Gastroesophageal sphincter (tissue), 3 donors: ENCODE data around the gene CD300LG.

Source experiments
- POLR2A ChIP-seq, 2 donors: fragments of 450-650 bp; IDR thresholded peaks; one replicate each; pipeline ENCODE4 v1.6.1; 2017; ENCODE audit warnings: antibody characterized with exemption in 2 of 2, mild to moderate bottlenecking in 2 of 2, moderate library complexity in 1 of 2
- POLR2AphosphoS5 ChIP-seq: sonication (generic); formaldehyde crosslinking; IDR thresholded peaks from one replicate; pipeline ENCODE4 v1.6.1; 2017; ENCODE audit warnings: antibody characterized with exemption
- TF ChIP-seq, protein P1 (sequence below), 4 experiments: fragments of 200-600 bp in 2 of 4; fragments of 450-650 bp in 2 of 4; sonication (generic) in 1 of 4; IDR thresholded peaks; one replicate each; pipeline ENCODE4 v1.5.1; 2017 to 2019; ENCODE audit warnings: antibody characterized with exemption in 4 of 4, mild to moderate bottlenecking in 2 of 4, moderate library complexity in 2 of 4

DNA sequence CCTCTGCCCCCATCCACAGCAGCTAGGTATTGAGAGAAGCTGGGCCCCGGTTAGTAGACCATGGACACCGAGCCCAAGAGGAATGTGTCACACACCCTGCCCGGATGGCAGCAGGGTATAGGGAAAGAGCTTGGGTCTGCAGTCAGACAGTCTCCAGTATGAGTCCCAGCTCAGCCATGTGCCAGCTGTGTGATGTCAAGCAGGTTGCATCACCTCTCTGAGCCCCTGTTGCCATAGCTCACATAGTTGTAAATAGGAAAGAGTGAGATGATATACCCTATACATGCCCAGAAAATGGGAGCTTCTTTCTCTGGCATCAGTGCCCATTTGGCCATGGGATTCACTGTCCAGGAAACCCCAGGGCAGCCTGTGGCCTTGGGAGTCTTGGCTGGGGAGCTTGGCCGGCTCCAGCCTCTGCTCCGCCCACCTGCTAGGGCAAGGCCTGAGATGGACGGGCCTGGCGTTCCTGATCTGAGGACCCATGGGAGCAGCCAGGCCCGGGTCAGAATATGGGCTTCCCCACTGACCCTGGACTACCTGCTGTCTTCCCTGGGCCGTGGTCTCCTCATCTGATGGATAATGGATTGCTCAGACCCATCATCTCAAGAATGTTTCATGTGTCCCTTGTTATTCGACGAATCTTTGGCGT, 13.2 kb downstream of the CD300LG start:
- TF ChIP-seq, protein P1, sequence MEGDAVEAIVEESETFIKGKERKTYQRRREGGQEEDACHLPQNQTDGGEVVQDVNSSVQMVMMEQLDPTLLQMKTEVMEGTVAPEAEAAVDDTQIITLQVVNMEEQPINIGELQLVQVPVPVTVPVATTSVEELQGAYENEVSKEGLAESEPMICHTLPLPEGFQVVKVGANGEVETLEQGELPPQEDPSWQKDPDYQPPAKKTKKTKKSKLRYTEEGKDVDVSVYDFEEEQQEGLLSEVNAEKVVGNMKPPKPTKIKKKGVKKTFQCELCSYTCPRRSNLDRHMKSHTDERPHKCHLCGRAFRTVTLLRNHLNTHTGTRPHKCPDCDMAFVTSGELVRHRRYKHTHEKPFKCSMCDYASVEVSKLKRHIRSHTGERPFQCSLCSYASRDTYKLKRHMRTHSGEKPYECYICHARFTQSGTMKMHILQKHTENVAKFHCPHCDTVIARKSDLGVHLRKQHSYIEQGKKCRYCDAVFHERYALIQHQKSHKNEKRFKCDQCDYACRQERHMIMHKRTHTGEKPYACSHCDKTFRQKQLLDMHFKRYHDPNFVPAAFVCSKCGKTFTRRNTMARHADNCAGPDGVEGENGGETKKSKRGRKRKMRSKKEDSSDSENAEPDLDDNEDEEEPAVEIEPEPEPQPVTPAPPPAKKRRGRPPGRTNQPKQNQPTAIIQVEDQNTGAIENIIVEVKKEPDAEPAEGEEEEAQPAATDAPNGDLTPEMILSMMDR (IDR thresholded peaks at IDR 0.05), result no peak
- no peak for TF ChIP-seq POLR2A (IDR thresholded peaks at IDR 0.05)
- TF ChIP-seq POLR2AphosphoS5, result no peak
